Endothelial cell of umbilical vein (primary cell): ENCODE data around the gene MRLN. TPM values are rescaled to one million over a fixed set of nuclear protein-coding genes. Genes with fewer than 3 reads are reported as not detected.

Experiments
- BruUV-seq: library from RNA; stranded (reverse); fragments of 400-500 nt; replicated peaks from 2 replicates; lab custom pipeline; 2021; lab: Mats Ljungman, UMichigan
- CTCF ChIA-PET: fragments of 300-600, 350-600 bp; sonication (Branson Sonifier 250); formaldehyde crosslinking; loops from one replicate; lab custom pipeline; 2021; ENCODE audit warnings: antibody characterized with exemption, inconsistent platforms; lab: Charles Lee
- POLR2A ChIA-PET: fragments of 300-600, 350-600 bp; sonication (Branson Sonifier 250); formaldehyde crosslinking; loops from one replicate; lab custom pipeline; 2021; ENCODE audit warnings: antibody characterized with exemption, inconsistent platforms; lab: Charles Lee
- DNase-seq: peaks from one replicate; pipeline ENCODE4 v3.0.0-alpha.2; 2011; ENCODE audit warnings: low read depth, low spot score
- FAIRE-seq: peaks from 2 replicates; lab custom pipeline; 2011; peaks lifted over from hg19 to GRCh38; lab: Jason Lieb, UNC
- H2AFZ ChIP-seq: 2 replicates; pipeline ENCODE4 v1.6.0; 2012; ENCODE audit warnings: low read depth, low read length, control low read depth, inconsistent platforms
- H3K27ac ChIP-seq: 2 replicates; pipeline ENCODE4 v1.5.1; 2011; ENCODE audit warnings: low read depth, mild to moderate bottlenecking, control low read depth, low read length, moderate library complexity; ENCODE audit not compliant: insufficient read depth
- H3K27me3 ChIP-seq, 2 experiments: 2 replicates each; pipeline versions ENCODE4 v1.6.0 to v1.6.1; 2011; ENCODE audit warnings: low read length in 2 of 2, mixed read lengths in 1 of 2; ENCODE audit not compliant: control insufficient read depth in 2 of 2, insufficient read depth in 2 of 2
- H3K36me3 ChIP-seq, 2 experiments: 2 replicates in 1 of 2; 3 replicates in 1 of 2; pipeline ENCODE4 v1.5.1; 2011; ENCODE audit warnings: low read length in 2 of 2, mild to moderate bottlenecking in 1 of 2, moderate library complexity in 1 of 2; ENCODE audit not compliant: control insufficient read depth in 2 of 2, insufficient read depth in 2 of 2; ENCODE audit errors: extremely low read depth in 1 of 2
- H3K4me1 ChIP-seq: 3 replicates; pipeline ENCODE4 v1.5.1; 2011; ENCODE audit warnings: mild to moderate bottlenecking, low read length; ENCODE audit not compliant: control insufficient read depth, insufficient read depth; ENCODE audit errors: extremely low read depth
- H3K4me2 ChIP-seq: 2 replicates; pipeline ENCODE4 v1.6.1; 2011; ENCODE audit warnings: low read length, control low read depth, mixed read lengths; ENCODE audit not compliant: insufficient read depth
- H3K4me3 ChIP-seq, 3 experiments: fragments of 200-600 bp in 1 of 3; sonication (generic), shearing (Covaris generic) in 1 of 3; replicated peaks in 1 of 3; 2 replicates each; pipeline ENCODE4 v1.5.1; 2011 to 2016; ENCODE audit warnings: control low read depth in 3 of 3, low read length in 3 of 3, mild to moderate bottlenecking in 2 of 3, inconsistent platforms in 1 of 3, low read depth in 1 of 3, moderate library complexity in 1 of 3; ENCODE audit not compliant: insufficient read depth in 1 of 3
- H3K79me2 ChIP-seq: 2 replicates; pipeline ENCODE4 v1.6.0; 2012; ENCODE audit warnings: low read length, inconsistent platforms; ENCODE audit not compliant: control insufficient read depth, insufficient read depth
- H3K9ac ChIP-seq: replicated peaks from 2 replicates; pipeline ENCODE3; 2011; ENCODE audit warnings: low read length, control low read depth; ENCODE audit not compliant: insufficient read depth; ENCODE audit errors: extremely low read depth
- H3K9me1 ChIP-seq: replicated peaks from 3 replicates; pipeline ENCODE4 v1.6.0; 2011; ENCODE audit warnings: mild to moderate bottlenecking, low read length; ENCODE audit not compliant: control insufficient read depth, insufficient read depth; ENCODE audit errors: extremely low read depth
- H3K9me3 ChIP-seq: replicated peaks from 2 replicates; pipeline ENCODE4 v1.5.1; 2012; ENCODE audit warnings: low read length, inconsistent platforms; ENCODE audit not compliant: control insufficient read depth, insufficient read depth
- H4K20me1 ChIP-seq: replicated peaks from 2 replicates; pipeline ENCODE3; 2011; ENCODE audit warnings: mild to moderate bottlenecking, low read length; ENCODE audit not compliant: control insufficient read depth, insufficient read depth; ENCODE audit errors: extremely low read depth
- CTCF ChIP-seq, 2 donors: IDR thresholded peaks; 1 replicate in 1 of 2; 2 replicates in 1 of 2; pipeline ENCODE4 v1.5.1; 2011; ENCODE audit warnings: low read length in 2 of 2, mild to moderate bottlenecking in 2 of 2, moderate library complexity in 2 of 2, control low read depth in 1 of 2, inconsistent platforms in 1 of 2, low read depth in 1 of 2; ENCODE audit not compliant: insufficient read depth in 1 of 2; ENCODE audit errors: extremely low read depth in 1 of 2
- EZH2 ChIP-seq: IDR thresholded peaks from 2 replicates; pipeline ENCODE4 v1.6.1; 2012; ENCODE audit warnings: borderline replicate concordance, low read depth, mild to moderate bottlenecking, moderate library complexity, low read length, inconsistent platforms; ENCODE audit not compliant: severe bottlenecking
- FOS ChIP-seq: IDR thresholded peaks from 2 replicates; pipeline ENCODE4 v1.6.1; 2011; ENCODE audit warnings: mild to moderate bottlenecking, low read length, moderate library complexity, borderline replicate concordance; ENCODE audit not compliant: insufficient read depth
- GATA2 ChIP-seq: IDR thresholded peaks from 2 replicates; pipeline ENCODE4 v1.7.0; 2011; ENCODE audit warnings: low read depth, mild to moderate bottlenecking, moderate library complexity, mixed read lengths, low read length; ENCODE audit not compliant: insufficient read length, insufficient read depth
- JUN ChIP-seq: IDR thresholded peaks from 2 replicates; pipeline ENCODE4 v1.6.1; 2011; ENCODE audit warnings: borderline replicate concordance, low read depth; ENCODE audit not compliant: insufficient read length, insufficient read depth
- MAX ChIP-seq: IDR thresholded peaks from 2 replicates; pipeline ENCODE4 v1.6.1; 2011; ENCODE audit not compliant: insufficient read depth, insufficient read length
- MYC ChIP-seq: IDR thresholded peaks from one replicate; pipeline ENCODE4 v1.6.1; 2011; ENCODE audit warnings: mild to moderate bottlenecking, low read depth, low read length
- POLR2A ChIP-seq: IDR thresholded peaks from 2 replicates; pipeline ENCODE4 v1.6.1; 2012; ENCODE audit warnings: low read depth, mild to moderate bottlenecking, control low read depth, low read length
- POLR2AphosphoS5 ChIP-seq: IDR thresholded peaks from 2 replicates; pipeline ENCODE4 v1.6.1; 2012; ENCODE audit warnings: low read depth, mild to moderate bottlenecking, control low read depth, low read length, moderate library complexity; ENCODE audit not compliant: insufficient read depth
- dilution Hi-C: fragments of 300-500 bp; cut with MboI; formaldehyde crosslinking; loops from one replicate; pipeline ENCODE4 v1.15.0; 2019; ENCODE audit warnings: low sequenced_read_pairs; ENCODE audit not compliant: extremely low pct_ligation_motif_present
- intact Hi-C: fragments of 100-400 bp; cut with micrococcal nuclease; formaldehyde crosslinking; loops from one replicate; pipeline ENCODE4 v1.10.0; 2022
- polyA plus RNA-seq, 4 experiments: library from polyadenylated mRNA; depleted of rRNA in 3 of 4; stranded (reverse) in 3 of 4; unstranded in 1 of 4; fragments of >200 nt; gene quantifications; 2 replicates each; pipeline versions ENCODE4 v1.2.1 to v1.2.3, GENCODE V29; 2011 to 2012; ENCODE audit warnings: missing spikeins in 1 of 4
- total RNA-seq: library from RNA; stranded (reverse); gene quantifications from 2 replicates; pipeline ENCODE4 v1.2.3, GENCODE V29; 2021

Gene MRLN
- total and polyA plus RNA-seq, 2 donors (not counting 3 experiments of a cell fraction or from before 2014, with no cell fraction given): not detected

- Histone ChIP-seq H3K9me3 (no peaks in the 10 kb centered on the region), H3K4me2 (no peak overlapping the region), H3K4me1 (no peaks in the 10 kb centered on the region), H3K9me1 (no peaks in the 10 kb centered on the region), H3K79me2 (no peaks in the 10 kb centered on the region), H3K27ac (no peak overlapping the region), H2AFZ (no peak overlapping the region), H3K27me3 (no peaks in the 10 kb centered on the region), H3K9ac (no peak overlapping the region), H3K4me3 (no peak overlapping the region), H3K36me3 (no peaks in the 10 kb centered on the region), H4K20me1 (no peaks in the 10 kb centered on the region)
- no TSS peak for BruUV-seq
- TF ChIP-seq CTCF (IDR thresholded peaks at IDR 0.05; ENCODE audit: extremely low read depth in 1 of 2, insufficient read depth in 1 of 2, low read depth in 1 of 2, low read length in 2 of 2) (no peak), FOS (no peak), POLR2A (no peak), EZH2 (no peak), POLR2AphosphoS5 (no peak), GATA2 (no peak), MAX (no peak), MYC (no peak), JUN (no peak)
- ChIA-PET POLR2A (no interaction called here), CTCF (no interaction called here)
- no peak for DNase-seq
- dilution Hi-C loops: no loop called here
- intact Hi-C loops: no loop called here
- FAIRE-seq: no peak
Measured at GRCh38 chr10:59702347-59702746, 50.9 kb downstream of the MRLN start.
